Mucosa of stomach (tissue), 1 donor: Measurements from ENCODE around the gene FBXO45.
A peak's percentile ranks its signal among the peaks of the same experiment; 100 is the strongest.

ENCODE experiments used
- H3K27me3 ChIP-seq: one replicate; pipeline ENCODE4 v1.7.0; 2013; ENCODE audit warnings: mild to moderate bottlenecking, low read length; ENCODE audit not compliant: control insufficient read depth, insufficient read depth
- H3K36me3 ChIP-seq: one replicate; pipeline ENCODE4 v1.7.0; 2013; ENCODE audit warnings: low read length; ENCODE audit not compliant: control insufficient read depth, insufficient read depth
- H3K4me1 ChIP-seq: one replicate; pipeline ENCODE4 v1.7.0; 2013; ENCODE audit warnings: mild to moderate bottlenecking, low read length; ENCODE audit not compliant: control insufficient read depth, insufficient read depth
- H3K4me3 ChIP-seq: one replicate; pipeline ENCODE4 v1.7.0; 2013; ENCODE audit warnings: low read length
- H3K9ac ChIP-seq: one replicate; pipeline ENCODE4 v1.7.0; 2013; ENCODE audit warnings: mild to moderate bottlenecking, low read length, moderate library complexity
- H3K9me3 ChIP-seq: one replicate; pipeline ENCODE4 v1.7.0; 2013; ENCODE audit warnings: mild to moderate bottlenecking, low read length, moderate library complexity; ENCODE audit not compliant: control insufficient read depth
- donor health status: Pancreatic carcinoma.

The FBXO45 gene

GRCh38 chr3:196624067-196624790 is 55.8 kb downstream of the FBXO45 start:
- no peaks in the 10 kb centered on the region for H3K36me3 ChIP-seq
- no peak overlapping the region for H3K9ac ChIP-seq
- H3K27me3 ChIP-seq = peaks cover 2% of the 10 kb centered on the region
- no peaks in the 10 kb centered on the region for H3K4me1 ChIP-seq
- no peaks in the 10 kb centered on the region for H3K9me3 ChIP-seq
- no peak overlapping the region for H3K4me3 ChIP-seq

GRCh38 chr3:196624907-196625306 is 56.4 kb downstream of the FBXO45 start:
- Histone ChIP-seq H3K4me3 (no peak overlapping the region), H3K9ac (no peak overlapping the region), H3K27me3 (peaks cover 2% of the 10 kb centered on the region), H3K9me3 (no peaks in the 10 kb centered on the region), H3K4me1 (no peaks in the 10 kb centered on the region), H3K36me3 (no peaks in the 10 kb centered on the region)

DNA sequence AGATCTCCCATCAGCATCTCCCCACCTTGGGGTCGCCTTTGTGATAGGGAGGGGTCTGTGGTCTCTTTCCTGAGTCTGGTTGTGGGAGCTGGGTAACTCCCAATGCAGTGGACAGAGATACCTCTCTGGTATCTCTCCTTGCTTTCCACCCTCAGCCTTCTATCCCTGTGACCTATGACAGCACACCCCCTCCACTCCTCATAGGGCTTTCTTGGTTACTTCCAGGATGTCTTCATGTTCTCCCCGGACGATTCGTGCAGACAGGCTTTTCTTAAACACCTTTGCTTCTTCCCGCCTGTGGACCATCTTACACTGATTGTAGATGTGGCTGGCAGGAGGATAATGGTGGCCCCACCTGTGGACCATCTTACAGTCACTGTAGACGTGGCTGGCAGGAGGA is 56.9 kb downstream of the FBXO45 start:
- no peaks in the 10 kb centered on the region for H3K9me3 ChIP-seq
- no peaks in the 10 kb centered on the region for H3K4me1 ChIP-seq
- H3K9ac ChIP-seq = no peak overlapping the region
- H3K4me3 ChIP-seq = no peak overlapping the region
- no peaks in the 10 kb centered on the region for H3K36me3 ChIP-seq
- H3K27me3 ChIP-seq = peaks cover 2% of the 10 kb centered on the region

DNA sequence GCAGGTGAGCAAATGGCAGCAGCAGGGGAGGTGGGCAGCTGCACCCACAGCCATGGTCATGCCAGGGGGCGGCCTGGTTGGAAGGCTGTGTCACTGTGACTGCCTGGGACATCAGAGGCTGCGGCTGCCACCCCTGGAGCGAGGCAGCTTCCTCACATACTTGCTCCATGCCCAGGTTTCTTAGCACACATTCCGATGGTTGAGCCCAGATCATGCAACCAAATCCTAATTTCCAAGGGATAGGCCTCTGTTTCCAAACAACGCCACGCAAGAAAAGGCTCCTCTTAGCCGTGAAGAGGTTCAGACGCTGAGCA is 59.4 kb downstream of the FBXO45 start:
- H3K36me3 ChIP-seq = no peaks in the 10 kb centered on the region
- H3K27me3 ChIP-seq = no peaks in the 10 kb centered on the region
- H3K4me1 ChIP-seq = peaks cover 7% of the 10 kb centered on the region
- no peaks in the 10 kb centered on the region for H3K9me3 ChIP-seq
- H3K4me3 ChIP-seq = no peak overlapping the region
- no peak overlapping the region for H3K9ac ChIP-seq

DNA sequence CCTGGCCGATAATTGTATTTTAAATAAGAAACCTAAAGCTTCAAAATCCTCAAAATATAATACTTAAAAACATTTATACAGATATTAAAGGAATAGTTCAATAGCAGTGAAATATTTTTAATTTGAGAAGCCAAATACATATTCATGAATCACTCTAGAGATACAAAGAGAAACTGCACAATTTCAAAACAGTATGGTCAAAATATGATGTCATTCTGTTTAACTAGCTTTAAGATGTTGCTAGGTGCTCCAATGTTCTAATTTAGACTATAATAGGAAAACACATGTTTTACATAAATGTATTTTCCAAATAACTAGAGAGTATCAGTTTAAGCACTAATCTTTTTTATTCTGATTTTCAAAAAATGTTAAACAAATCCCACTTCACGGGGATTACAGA is 60.8 kb downstream of the FBXO45 start:
- Histone ChIP-seq H3K4me3 (no peak overlapping the region), H3K4me1 (peaks cover 14% of the 10 kb centered on the region)

DNA sequence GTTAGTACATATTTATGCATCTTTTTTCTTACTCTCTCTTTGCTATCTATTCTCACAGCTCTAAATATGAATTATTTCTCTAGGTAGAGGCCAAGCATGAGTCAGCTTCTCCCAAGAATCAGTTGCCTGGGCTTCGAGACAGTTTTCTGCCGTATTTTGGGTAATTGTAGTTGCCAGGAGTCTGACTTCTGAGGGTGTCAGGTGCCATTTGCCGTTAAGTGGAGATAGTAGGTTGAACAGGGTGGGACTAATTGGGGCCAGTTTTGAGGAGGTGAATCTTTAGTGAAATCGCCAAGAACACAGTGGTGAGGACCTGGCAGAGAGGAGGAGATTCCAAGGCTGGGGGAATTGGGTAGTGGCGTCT is 63.2 kb downstream of the FBXO45 start:
- Histone ChIP-seq H3K9ac (peak overlapping the region; percentile 87), H3K9me3 (no peaks in the 10 kb centered on the region), H3K36me3 (no peaks in the 10 kb centered on the region), H3K4me3 (peak overlapping the region; percentile 74), H3K4me1 (peaks cover 14% of the 10 kb centered on the region), H3K27me3 (no peaks in the 10 kb centered on the region)

More for the DNA sequence above, 60.8 kb downstream of the FBXO45 start:
- H3K27me3 ChIP-seq = no peaks in the 10 kb centered on the region
- no peaks in the 10 kb centered on the region for H3K9me3 ChIP-seq
- H3K9ac ChIP-seq = no peak overlapping the region
- H3K36me3 ChIP-seq = no peaks in the 10 kb centered on the region

GRCh38 chr3:196632046-196632751 is 63.7 kb downstream of the FBXO45 start:
- peak overlapping the region; percentile 74 for H3K4me3 ChIP-seq
- peak overlapping the region; percentile 87 for H3K9ac ChIP-seq
- no peaks in the 10 kb centered on the region for H3K36me3 ChIP-seq
- H3K4me1 ChIP-seq = peaks cover 14% of the 10 kb centered on the region
- no peaks in the 10 kb centered on the region for H3K9me3 ChIP-seq
- no peaks in the 10 kb centered on the region for H3K27me3 ChIP-seq

- Histone ChIP-seq H3K4me3 (no peak overlapping the region), H3K9ac (no peak overlapping the region), H3K9me3 (no peaks in the 10 kb centered on the region)
Measured at GRCh38 chr3:196633555-196634151, 65.2 kb downstream of the FBXO45 start.

GRCh38 chr3:196634224-196634623 is 65.8 kb downstream of the FBXO45 start:
- Histone ChIP-seq H3K9ac (no peak overlapping the region), H3K27me3 (peaks cover 9% of the 10 kb centered on the region), H3K4me3 (no peak overlapping the region), H3K4me1 (peaks cover 14% of the 10 kb centered on the region), H3K36me3 (no peaks in the 10 kb centered on the region), H3K9me3 (no peaks in the 10 kb centered on the region)

More at GRCh38 chr3:196633555-196634151, 65.2 kb downstream of the FBXO45 start:
- Histone ChIP-seq H3K36me3 (no peaks in the 10 kb centered on the region), H3K4me1 (peaks cover 14% of the 10 kb centered on the region), H3K27me3 (peaks cover 3% of the 10 kb centered on the region)

DNA sequence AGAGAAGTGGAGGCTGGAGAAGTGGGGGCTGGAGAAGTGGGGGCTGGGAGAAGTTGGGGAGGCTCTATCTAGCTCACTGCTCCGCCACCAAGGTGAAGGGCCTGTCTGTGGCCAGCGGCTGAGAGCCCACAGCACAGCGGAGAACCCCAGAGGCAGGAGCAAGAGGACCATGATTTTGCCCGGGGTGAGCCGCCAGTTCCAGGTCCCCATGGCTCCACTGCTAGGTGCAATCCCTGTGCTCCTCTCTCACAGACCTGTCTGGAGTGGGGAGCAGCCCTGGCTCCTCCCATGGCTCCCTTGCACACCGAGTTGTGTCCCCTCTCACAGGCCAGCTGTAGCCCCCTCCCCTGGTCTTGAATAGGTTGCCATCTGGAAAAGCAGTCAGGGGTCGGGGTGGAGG is 66.4 kb downstream of the FBXO45 start:
- Histone ChIP-seq H3K27me3 (peaks cover 13% of the 10 kb centered on the region), H3K36me3 (no peaks in the 10 kb centered on the region), H3K4me1 (peaks cover 14% of the 10 kb centered on the region), H3K9ac (no peak overlapping the region), H3K9me3 (no peaks in the 10 kb centered on the region), H3K4me3 (no peak overlapping the region)

GRCh38 chr3:196636369-196637349 is 68.2 kb downstream of the FBXO45 start:
- H3K9ac ChIP-seq = no peak overlapping the region
- H3K36me3 ChIP-seq = no peaks in the 10 kb centered on the region
- no peaks in the 10 kb centered on the region for H3K9me3 ChIP-seq
- H3K4me1 ChIP-seq = peaks cover 12% of the 10 kb centered on the region
- peaks cover 19% of the 10 kb centered on the region for H3K27me3 ChIP-seq
- H3K4me3 ChIP-seq = no peak overlapping the region
